Esophagus muscularis mucosa (tissue), 4 donors: Measurements from ENCODE around the gene STAT5B. TPM values are rescaled to one million over a fixed set of nuclear protein-coding genes. Genes with fewer than 3 reads are reported as not detected.
"Not testable (repeated sequence)": the region's sequence is repeated elsewhere in the genome, so short reads cannot be mapped to it uniquely, and the experiment has no call there.

Experiments
- DNase-seq: peaks from one replicate; pipeline ENCODE4 v3.0.0-alpha.2; 2017; ENCODE audit errors: extremely low spot score
- H3K27ac ChIP-seq, 4 donors: fragments of 200-600 bp; sonication (generic); replicated peaks in 1 of 4; 1 replicate in 3 of 4; 2 replicates in 1 of 4; pipeline ENCODE4 v1.5.1; 2016 to 2019; ENCODE audit warnings: mild to moderate bottlenecking in 1 of 4
- H3K27me3 ChIP-seq, 4 donors: fragments of 200-600 bp; sonication (generic); one replicate each; pipeline versions ENCODE4 v1.5.1 to v1.6.0; 2016 to 2019
- H3K36me3 ChIP-seq, 4 donors: fragments of 200-600 bp; sonication (generic); one replicate each; pipeline ENCODE4 v1.5.1; 2016 to 2019
- H3K4me1 ChIP-seq, 4 donors: fragments of 200-600 bp; sonication (generic); one replicate each; pipeline ENCODE4 v1.5.1; 2016 to 2019
- H3K4me3 ChIP-seq, 4 donors: fragments of 200-600 bp; sonication (generic); 1 replicate in 2 of 4; 2 replicates in 2 of 4; pipeline ENCODE4 v1.5.1; 2016 to 2019; ENCODE audit warnings: mild to moderate bottlenecking in 4 of 4, moderate library complexity in 1 of 4
- H3K9me3 ChIP-seq, 4 donors: fragments of 200-600 bp; sonication (generic); 1 replicate in 3 of 4; 2 replicates in 1 of 4; pipeline ENCODE4 v1.5.1; 2016 to 2019
- EP300 ChIP-seq: sonication (generic); formaldehyde crosslinking; IDR thresholded peaks from one replicate; pipeline ENCODE4 v1.6.1; 2017; ENCODE audit warnings: antibody characterized with exemption
- POLR2A ChIP-seq: fragments of 450-650 bp; IDR thresholded peaks from one replicate; pipeline ENCODE4 v1.6.1; 2017; ENCODE audit warnings: antibody characterized with exemption, moderate library complexity, mild to moderate bottlenecking, low read depth
- POLR2AphosphoS5 ChIP-seq, 2 donors: sonication (generic); formaldehyde crosslinking; IDR thresholded peaks; one replicate each; pipeline ENCODE4 v1.6.1; 2017; ENCODE audit warnings: antibody characterized with exemption in 2 of 2
- WGBS: methylation state at CpG from one replicate; pipeline ENCODE4 v1.1.5; 2018; 5-methylcytosine and 5-hydroxymethylcytosine counted together
- intact Hi-C: fragments of 100-400 bp; cut with DNase I; formaldehyde crosslinking; loops from one replicate; pipeline ENCODE4 v1.15.1; 2023
- total RNA-seq, 4 donors: library from RNA; depleted of rRNA; stranded (reverse); fragments of >200 nt; gene quantifications; one replicate each; pipeline versions ENCODE4 v1.1.0 to v1.2.1, GENCODE V29; 2016
- TF ChIP-seq, protein P1 (sequence below), 3 experiments: fragments of 200-600 bp in 2 of 3; fragments of 450-650 bp in 1 of 3; sonication (generic) in 2 of 3; IDR thresholded peaks; one replicate each; pipeline ENCODE4 v1.5.1; 2017 to 2019; ENCODE audit warnings: antibody characterized with exemption in 3 of 3, mild to moderate bottlenecking in 2 of 3, moderate library complexity in 1 of 3

STAT5B gene
- total RNA-seq, 4 donors from 2014 or later: 75.0 to 93.4 (median 85.2) TPM

DNA sequence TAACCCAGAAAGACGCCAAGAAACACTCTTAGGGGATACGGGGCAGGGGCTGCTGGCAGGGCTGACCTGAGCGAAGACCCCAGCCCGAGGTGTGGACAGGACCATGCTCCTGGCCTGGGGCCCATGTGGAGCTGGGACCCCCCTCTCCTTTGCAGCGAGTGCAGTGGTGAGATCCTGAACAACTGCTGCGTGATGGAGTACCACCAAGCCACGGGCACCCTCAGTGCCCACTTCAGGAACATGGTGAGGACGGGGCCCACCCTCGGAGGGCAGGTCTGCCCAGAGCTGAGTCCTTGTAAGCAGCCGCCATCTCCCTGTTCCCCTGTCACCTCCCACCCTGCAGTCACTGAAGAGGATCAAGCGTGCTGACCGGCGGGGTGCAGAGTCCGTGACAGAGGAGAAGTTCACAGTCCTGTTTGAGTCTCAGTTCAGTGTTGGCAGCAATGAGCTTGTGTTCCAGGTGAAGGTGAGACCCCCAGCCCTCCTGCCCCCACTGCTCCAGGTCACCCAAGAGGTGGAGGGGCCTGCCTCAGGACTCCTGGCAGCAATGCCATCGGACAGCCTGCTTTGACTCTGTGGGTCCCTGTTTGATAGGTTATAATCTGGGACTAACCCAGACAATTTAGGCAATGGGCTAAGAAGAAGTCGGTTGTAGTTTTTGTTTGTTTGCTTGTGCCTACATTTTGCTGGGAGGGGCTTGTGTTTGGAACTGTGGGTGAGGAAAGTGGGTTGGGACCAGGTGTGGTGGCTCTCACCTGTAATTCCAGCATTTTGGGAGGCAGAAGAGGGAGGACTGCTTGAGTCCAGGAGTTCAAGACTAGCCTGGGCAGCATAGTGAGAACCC is 28.2 kb upstream of the STAT5B start:
- Histone ChIP-seq H3K36me3 (peaks cover 69 to 96% (median 89%) of the 10 kb centered on the region in 4 donors), H3K9me3 (no peaks in the 10 kb centered on the region), H3K27ac (no peak overlapping the region), H3K4me3 (no peak overlapping the region), H3K27me3 (no peaks in the 10 kb centered on the region), H3K4me1 (peaks cover 0 to 6% (median 4%) of the 10 kb centered on the region in 4 donors)
- intact Hi-C loops: no loop called here
- WGBS: 94% methylated on average over 12 of the region's 16 CpGs
- DNase-seq: no peak
- TF ChIP-seq, protein P1, sequence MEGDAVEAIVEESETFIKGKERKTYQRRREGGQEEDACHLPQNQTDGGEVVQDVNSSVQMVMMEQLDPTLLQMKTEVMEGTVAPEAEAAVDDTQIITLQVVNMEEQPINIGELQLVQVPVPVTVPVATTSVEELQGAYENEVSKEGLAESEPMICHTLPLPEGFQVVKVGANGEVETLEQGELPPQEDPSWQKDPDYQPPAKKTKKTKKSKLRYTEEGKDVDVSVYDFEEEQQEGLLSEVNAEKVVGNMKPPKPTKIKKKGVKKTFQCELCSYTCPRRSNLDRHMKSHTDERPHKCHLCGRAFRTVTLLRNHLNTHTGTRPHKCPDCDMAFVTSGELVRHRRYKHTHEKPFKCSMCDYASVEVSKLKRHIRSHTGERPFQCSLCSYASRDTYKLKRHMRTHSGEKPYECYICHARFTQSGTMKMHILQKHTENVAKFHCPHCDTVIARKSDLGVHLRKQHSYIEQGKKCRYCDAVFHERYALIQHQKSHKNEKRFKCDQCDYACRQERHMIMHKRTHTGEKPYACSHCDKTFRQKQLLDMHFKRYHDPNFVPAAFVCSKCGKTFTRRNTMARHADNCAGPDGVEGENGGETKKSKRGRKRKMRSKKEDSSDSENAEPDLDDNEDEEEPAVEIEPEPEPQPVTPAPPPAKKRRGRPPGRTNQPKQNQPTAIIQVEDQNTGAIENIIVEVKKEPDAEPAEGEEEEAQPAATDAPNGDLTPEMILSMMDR (IDR thresholded peaks at IDR 0.05): no peak
- TF ChIP-seq POLR2AphosphoS5 (IDR thresholded peaks at IDR 0.05) (no peak), POLR2A (no peak), EP300 (no peak)

DNA sequence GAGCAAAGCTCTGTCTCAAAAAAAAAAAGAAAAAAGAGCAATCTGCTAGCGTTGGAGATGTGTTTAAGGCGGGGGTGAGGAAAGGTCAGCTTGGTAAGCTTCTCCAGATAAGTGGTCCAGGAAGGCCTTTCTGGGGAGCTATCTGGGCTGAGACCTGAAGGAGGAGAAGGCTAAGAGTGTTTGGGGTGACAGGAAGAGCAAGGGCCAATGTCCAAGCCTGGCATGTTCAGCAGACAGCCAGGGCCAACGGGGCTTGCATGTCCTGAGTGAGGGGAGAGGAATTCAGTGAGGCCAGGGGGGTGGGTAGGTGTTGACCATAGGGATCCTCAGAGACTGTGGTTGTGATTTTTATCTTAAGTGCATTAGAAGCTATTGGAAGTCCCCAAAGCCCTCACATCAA is 27.5 kb upstream of the STAT5B start:
- Histone ChIP-seq H3K4me3 (no peak overlapping the region), H3K4me1 (no peaks in the 10 kb centered on the region), H3K9me3 (no peaks in the 10 kb centered on the region), H3K27me3 (no peaks in the 10 kb centered on the region), H3K36me3 (peaks cover 68 to 96% (median 87%) of the 10 kb centered on the region in 4 donors), H3K27ac (no peak overlapping the region)
- intact Hi-C loops: no loop called here
- TF ChIP-seq EP300 (no peak), POLR2AphosphoS5 (IDR thresholded peaks at IDR 0.05) (no peak), POLR2A (no peak)
- TF ChIP-seq, protein P1 (IDR thresholded peaks at IDR 0.05): no peak
- whole genome bisulfite sequencing: 81% methylated on average over 3 of the region's 3 CpGs
- no peak for DNase-seq

DNA sequence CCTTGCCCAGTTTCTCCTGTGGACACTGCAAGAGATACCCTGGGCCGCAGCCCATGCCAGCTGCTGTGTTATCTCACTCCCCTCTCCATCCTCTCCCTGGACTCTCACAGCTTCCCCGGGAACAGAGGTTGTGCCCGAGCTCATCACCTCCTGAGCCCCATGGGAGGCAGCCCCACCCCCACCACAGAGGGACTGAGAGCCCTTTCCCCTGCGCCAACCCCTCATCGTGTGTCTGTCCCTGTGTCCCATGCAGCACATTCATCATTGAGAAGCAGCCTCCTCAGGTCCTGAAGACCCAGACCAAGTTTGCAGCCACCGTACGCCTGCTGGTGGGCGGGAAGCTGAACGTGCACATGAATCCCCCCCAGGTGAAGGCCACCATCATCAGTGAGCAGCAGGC is 24.8 kb upstream of the STAT5B start:
- no peaks in the 10 kb centered on the region for H3K27me3 ChIP-seq
- no peaks in the 10 kb centered on the region for H3K9me3 ChIP-seq
- 91% methylated on average over 9 of the region's 9 CpGs for WGBS
- DNase-seq: no peak
- intact Hi-C loops: no loop called here
- H3K27ac ChIP-seq: no peak overlapping the region
- peaks cover 55 to 93% (median 77%) of the 10 kb centered on the region in 4 donors for H3K36me3 ChIP-seq
- H3K4me3 ChIP-seq: no peak overlapping the region
- no peak for TF ChIP-seq EP300
- TF ChIP-seq POLR2A: no peak
- TF ChIP-seq, protein P1 (IDR thresholded peaks at IDR 0.05): no peak
- no peak for TF ChIP-seq POLR2AphosphoS5 (IDR thresholded peaks at IDR 0.05)
- H3K4me1 ChIP-seq: no peaks in the 10 kb centered on the region

DNA sequence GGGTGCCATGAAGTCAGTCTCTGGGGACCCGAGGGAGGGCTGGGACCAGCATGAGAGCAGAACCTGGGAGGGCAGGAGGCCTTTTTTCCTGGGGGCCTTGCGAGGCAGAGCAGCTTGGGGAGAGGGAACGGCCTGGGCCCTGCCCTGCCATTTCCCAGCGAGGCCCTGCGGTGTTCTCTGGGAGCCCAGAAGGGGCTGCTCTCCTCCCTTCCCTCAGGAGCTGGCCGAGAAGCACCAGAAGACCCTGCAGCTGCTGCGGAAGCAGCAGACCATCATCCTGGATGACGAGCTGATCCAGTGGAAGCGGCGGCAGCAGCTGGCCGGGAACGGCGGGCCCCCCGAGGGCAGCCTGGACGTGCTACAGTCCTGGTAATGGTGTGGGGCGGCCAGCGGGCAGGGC is 23.7 kb upstream of the STAT5B start:
- not testable (repeated sequence) for H3K27ac ChIP-seq, H3K4me3 ChIP-seq, H3K9me3 ChIP-seq, DNase-seq, H3K27me3 ChIP-seq, H3K4me1 ChIP-seq
- peaks cover 55 to 93% (median 77%) of the 10 kb centered on the region in 4 donors for H3K36me3 ChIP-seq
- no CpG with 5 or more reads among the region's 17 CpGs for WGBS
- intact Hi-C loops: loop anchor here (10.0 kb wide), 1 partner anchor 105 kb away; the partner anchor contains the start of gene GHDC

DNA sequence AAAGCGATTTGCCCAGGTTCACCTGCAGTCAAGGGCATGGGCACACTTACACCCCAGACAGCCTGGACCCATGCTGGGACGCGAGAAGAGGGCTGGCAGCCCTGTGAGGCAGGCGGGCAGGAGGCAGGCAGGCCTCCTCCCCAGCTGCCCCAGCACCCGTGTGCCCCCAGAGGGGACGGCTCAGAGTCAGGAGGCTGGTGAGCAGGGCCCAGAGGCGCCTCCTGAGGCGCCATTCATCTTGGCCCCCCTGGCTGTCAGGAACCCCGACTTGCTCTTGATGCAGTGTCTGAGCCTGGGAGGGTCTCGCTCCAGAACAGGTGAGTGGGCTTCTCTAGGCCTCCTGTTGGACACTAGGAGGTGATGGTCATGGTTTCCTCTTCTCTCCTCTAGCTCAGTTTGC is 23.2 kb upstream of the STAT5B start:
- H3K27me3 ChIP-seq, H3K27ac ChIP-seq, H3K4me1 ChIP-seq, DNase-seq, H3K4me3 ChIP-seq, H3K9me3 ChIP-seq: not testable (repeated sequence)
- peaks cover 52 to 93% (median 77%) of the 10 kb centered on the region in 4 donors for H3K36me3 ChIP-seq
- WGBS: 96% methylated on average over 6 of the region's 10 CpGs
- intact Hi-C loops: loop anchor here (10.0 kb wide), 1 partner anchor 105 kb away; the partner anchor contains the start of gene GHDC

DNA sequence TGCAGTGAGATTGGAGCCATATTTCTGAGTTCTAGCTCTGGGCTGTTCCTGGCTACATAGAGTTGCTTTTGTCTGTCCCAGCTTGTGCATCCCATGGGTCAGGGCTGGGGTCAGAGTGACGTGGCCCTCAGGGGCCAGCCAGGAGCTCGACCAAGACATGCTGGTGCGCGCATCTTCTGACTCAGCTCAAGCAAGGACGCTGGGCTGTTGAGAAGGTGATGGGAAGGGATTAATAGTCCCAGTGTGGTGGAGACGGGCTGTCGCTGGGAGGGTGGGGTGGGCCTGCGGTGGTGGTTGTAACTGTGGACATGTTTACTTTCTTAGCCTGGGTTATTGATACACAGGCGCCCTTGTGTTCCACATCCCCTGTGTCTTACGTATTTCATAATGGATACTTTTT is 21.6 kb upstream of the STAT5B start:
- not testable (repeated sequence) for H3K27me3 ChIP-seq, DNase-seq, H3K4me3 ChIP-seq, H3K9me3 ChIP-seq, H3K27ac ChIP-seq, H3K4me1 ChIP-seq
- 96% methylated on average over 5 of the region's 10 CpGs for WGBS
- H3K36me3 ChIP-seq: peaks cover 47 to 90% (median 73%) of the 10 kb centered on the region in 4 donors
- intact Hi-C loops: loop anchor here (10.0 kb wide), 1 partner anchor 103 kb away; the partner anchor contains the start of gene GHDC
